Activated CD8-positive, alpha-beta memory T cell treated with anti-CD3 and anti-CD28 coated beads, Interleukin-2, amount 50 U/mL, for 1 hour (primary cell): ENCODE results near the gene RPL29.

Source experiments
- DNase-seq: peaks from one replicate; pipeline ENCODE4 v3.0.0-alpha.2; 2020; ENCODE audit errors: extremely low read depth

Gene RPL29

GRCh38 chr3:51983578-51984268 is 12.0 kb downstream of the RPL29 start:
- no peak for DNase-seq

GRCh38 chr3:51982838-51983577 is 12.7 kb downstream of the RPL29 start, which contains the start of gene ACY1:
Gene ACY1 (plus strand): TSS chr3:51983535. CDS start chr3:51984065, 530 bp downstream.
- DNase-seq: no peak

- no peak for DNase-seq
Measured at GRCh38 chr3:51982352-51982837, 13.3 kb downstream of the RPL29 start.

DNA sequence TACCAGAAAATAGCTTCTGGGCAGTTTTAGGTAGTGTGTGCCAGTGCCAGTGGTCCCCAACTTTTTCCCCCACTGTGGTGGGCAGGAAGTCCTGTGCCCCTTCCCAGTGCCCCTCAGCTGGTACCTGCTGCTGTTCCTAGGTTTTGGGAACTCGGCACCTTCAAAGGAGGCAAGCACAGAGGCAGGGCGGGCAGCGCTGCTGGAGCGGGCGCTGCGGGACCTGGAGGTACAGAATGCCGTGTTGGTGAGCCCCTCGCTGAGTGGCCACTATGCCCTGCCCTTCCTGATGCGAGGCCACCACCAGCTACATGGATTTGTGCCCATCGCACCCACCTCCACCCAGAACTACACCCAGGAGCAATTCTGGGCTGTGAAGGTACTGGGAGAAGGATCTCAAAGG is 15.4 kb downstream of the RPL29 start:
- DNase-seq: no peak

- no peak for DNase-seq
Measured at GRCh38 chr3:51978143-51978502, 17.6 kb downstream of the RPL29 start.

DNA sequence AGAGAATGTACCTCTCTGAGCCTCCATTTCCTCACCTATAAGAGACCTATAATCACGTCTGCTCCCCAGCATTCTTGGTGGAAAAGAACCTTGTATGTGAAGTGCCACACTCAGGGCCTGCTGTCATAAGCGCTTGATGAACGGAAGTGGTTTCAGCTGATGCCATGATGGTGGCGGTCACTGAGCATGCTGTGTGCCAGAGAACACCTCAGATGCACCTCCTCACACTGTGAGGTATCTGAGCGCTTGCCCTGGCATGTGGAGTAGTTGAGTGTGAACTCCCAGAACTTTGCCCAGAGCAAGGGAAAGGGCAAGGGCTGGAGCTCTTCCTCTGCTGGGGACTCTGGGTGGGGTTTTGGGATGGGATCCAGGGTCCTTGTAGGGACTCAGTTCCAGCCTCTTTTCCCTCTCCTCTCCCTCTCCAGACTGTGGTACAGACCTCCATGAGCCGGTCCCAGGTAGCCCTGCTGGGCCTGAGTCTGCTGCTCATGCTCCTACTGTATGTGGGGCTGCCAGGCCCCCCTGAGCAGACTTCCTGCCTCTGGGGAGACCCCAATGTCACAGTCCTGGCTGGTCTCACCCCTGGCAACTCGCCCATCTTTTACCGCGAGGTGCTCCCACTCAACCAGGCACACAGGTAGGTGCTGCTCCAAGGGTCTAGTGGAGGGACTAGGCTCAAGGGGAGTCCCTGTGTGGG is 18.1 kb downstream of the RPL29 start:
- DNase-seq: no peak

DNA sequence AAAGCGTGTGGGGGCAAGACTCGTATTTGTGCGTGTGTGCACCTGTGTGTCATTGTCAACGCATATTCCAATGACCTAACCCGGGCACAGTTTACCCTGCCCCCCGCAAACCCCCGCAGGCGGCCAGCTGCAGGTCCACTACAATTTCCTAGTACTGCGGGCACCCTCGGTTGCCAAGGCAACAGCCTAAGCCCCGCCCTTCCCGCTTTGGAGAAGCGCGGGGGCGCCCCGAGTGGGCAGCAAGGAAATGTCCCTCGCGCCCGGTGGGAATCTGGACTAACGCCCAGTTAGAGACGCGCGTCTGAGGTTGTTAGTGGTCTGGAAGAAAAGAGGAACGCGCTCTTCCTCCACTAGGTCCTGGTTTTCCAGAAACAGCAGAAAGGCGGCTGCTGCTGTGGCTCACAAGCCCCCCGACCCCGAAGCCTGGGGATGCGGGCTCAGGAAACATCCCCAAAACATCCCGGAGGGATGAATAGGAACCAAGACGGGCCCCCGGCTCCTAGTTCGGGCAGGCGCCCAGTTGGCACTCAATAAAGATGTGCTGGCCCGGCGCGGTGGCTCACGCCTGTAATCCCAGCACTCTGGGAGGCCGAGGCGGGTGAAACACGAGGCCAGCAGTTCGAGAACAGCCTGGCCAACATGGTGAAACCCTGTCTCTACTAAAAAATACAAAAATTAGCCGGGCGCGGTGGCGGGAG is 19.7 kb downstream of the RPL29 start:
- no peak for DNase-seq

DNA sequence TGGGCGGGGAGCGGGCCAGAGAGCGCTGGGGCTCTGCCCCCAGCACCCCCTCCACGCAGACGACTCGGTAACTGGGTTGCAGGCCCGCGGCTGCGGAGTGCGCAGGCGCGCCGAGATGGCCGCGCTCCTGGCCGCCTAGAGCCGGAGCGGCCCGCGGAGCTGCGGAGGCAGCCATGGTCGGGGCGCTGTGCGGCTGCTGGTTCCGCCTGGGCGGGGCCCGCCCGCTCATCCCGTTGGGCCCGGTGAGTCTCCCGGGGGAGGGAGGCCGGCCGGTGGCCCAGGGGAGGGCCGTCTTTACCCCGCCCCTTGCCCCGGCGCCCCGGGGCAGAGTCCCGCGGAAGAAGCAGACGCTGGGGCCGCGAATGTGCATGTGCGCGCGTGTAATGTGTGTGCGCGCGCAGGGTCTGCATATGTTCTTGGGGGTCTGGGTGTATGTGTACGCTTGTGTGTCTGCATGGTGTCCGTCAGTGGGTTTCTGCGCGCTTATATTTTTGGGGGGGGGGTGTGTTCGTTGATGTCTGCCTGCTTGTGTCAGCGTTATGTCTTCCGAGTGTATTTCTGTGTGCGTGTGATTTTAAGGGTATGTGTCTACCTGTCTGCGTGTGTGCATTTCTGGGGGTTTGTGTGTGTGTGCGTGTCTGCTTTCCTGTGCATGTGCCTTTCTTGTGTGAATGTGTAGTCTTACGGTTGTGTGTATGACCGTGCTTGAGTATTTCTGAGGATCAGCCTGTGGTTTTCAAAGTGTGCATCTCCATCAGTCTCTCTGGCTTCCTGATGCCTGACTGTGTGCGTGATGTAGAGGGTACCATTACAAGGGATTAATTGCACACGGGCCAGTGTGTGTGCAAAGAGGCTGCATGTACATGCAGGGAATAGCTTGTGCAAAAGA is 20.5 kb downstream of the RPL29 start, which contains the start of gene ABHD14A:
Gene ABHD14A, plus strand, starts transcription at position 102 of the 889 bp plus-strand sequence. Its CDS starts 72 bp downstream, at position 174.
- DNase-seq: no peak

DNA sequence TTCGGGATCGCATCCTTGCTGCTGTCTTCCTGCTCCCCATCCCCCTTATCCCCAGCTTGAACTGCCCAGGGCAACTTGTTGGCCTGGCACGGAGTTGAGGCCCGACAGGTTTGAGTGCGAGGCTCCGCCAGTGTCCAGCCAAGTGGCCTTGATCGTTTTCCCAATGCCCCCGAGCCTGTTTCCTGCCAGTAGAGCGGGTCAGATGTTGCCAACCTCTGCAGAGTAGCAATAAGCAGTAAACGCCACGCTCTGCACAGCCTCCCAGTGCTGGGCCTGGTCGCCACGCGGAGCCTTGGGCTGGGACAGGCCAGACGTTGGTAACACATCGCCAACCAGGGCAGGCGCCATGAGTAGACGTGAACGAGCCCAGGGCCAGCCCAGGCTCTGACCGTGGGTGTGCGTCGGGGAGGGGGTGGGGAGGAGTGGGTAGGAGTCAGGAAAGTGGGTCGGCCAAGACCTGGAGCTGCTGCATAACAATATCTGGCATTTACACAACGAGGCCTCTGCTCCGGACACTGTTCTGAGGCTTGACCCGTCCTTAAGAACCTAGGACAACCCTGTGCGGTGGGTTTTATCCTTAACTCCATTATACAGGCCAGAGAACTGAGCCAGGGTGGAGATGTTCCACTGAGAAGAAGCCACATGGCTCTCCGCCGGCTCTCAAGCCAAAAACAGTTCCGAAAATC is 21.3 kb downstream of the RPL29 start:
- no peak for DNase-seq

DNA sequence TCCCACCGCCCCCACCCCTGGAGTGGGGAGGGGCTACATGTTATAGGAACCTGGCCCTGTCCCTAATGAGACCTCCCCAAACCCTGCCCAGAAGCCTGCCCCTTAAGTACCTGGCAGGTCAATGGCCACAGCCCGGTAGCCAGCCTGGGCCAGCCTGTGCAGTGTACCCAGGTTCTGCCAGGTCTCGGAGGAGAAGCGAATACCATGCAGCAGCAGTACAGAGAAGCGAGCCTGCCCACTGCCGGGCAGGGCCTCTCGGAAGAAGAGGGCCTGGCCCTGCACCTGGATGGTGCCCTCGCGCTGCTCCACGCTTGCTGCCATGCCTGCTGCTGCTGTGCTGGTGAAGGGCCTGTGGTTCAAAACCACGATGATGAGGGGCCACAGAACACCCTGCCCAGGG is 24.3 kb downstream of the RPL29 start:
- no peak for DNase-seq

DNA sequence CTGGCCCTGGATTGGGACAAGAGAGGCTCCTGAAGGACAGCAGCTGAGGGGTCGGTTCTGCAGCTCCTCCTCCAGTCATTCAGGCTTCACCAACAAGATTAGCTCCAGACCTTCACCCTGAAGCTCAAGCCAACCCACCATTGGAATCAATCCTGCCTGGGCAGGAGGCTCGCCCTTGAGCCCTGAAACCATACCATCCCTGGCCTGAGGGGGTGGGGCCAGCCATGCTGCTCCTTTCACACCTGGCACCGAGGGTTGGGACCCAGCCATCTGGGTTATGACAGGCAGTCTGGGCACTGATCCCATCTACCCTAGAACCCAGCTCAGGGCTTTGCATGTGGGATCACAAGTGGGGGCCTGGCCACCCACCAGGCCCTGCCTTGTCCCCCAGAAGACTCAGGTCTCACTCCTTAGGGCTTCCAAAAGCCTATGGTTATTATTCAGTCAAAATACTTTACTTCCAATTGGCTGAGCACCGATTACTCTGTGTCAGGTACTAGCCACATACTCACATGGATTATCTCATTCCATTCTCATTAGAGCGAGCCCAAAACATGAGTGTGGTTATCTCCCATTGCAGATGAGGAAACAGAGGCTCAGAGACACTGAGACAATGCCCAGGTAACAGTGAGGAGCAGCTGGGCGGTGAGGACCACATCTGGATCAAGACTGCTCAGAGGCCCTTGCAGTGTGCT is 24.9 kb downstream of the RPL29 start:
- no peak for DNase-seq

DNA sequence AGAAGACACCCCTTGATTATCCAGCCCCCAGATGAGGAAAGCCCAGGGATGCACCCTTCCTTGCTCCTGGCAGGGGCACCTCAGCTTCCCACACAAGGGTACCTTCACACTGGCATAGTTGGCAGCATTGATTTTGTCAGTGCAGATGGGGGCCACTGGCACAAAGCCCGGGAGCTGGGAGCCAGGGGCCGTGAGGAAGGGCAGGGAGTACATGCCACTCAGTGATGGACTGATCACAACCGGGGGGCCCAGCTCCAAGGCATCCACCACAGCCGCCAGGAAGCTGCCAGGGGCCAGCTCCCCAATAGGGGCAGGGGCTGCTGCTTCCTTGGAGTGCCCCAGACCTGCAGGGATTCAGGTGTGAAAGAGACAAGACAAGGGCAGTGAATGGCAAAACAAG is 25.9 kb downstream of the RPL29 start:
- DNase-seq: no peak

GRCh38 chr3:51968883-51969678 is 26.6 kb downstream of the RPL29 start:
- no peak for DNase-seq

- DNase-seq: no peak
Measured at GRCh38 chr3:51968170-51968775, 27.4 kb downstream of the RPL29 start.

DNA sequence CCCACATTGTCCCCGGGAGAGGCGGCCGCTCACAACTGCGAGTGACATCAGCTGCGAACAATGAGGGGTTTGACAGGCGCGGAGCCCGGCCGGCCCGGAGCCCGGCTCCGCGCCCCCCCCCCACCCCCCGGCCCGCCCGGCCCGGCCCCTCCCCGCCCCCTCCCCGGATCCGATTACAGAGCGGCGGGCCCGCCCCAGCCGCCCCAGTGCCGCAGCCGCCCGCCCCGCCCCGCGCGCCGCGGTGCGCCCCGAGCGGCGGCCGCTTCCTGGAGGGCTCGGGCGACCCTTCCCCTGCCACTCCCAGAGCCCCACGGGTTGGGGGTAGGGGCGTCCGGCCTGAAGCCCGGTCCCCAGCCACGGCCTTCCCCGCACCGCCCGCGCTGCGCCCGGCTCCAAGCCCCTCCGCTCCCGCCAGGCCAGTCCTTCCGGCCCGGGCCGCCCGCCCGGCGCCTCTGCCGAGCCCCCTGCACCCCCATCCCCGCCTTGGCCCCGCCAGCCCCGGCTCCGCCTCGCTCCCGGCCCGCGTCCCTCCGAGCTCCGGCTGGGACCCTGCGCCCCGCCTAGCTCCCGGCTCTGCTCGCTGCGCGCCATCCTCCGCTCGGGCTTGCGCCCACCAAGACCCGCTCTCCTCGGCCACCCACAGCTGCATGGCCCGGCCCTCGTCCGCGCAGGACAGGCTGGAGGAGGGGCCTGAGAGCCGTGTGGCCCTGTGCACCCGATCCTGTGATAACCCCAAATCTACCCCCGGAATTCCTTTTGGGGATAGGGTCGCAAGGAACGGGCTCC is 28.1 kb downstream of the RPL29 start, which contains the start of gene PCBP4:
Gene PCBP4, minus strand, starts transcription at position 71 of the 786 bp plus-strand sequence. CDS start 6,214 bp downstream, outside the sequence.
- DNase-seq: no peak

DNA sequence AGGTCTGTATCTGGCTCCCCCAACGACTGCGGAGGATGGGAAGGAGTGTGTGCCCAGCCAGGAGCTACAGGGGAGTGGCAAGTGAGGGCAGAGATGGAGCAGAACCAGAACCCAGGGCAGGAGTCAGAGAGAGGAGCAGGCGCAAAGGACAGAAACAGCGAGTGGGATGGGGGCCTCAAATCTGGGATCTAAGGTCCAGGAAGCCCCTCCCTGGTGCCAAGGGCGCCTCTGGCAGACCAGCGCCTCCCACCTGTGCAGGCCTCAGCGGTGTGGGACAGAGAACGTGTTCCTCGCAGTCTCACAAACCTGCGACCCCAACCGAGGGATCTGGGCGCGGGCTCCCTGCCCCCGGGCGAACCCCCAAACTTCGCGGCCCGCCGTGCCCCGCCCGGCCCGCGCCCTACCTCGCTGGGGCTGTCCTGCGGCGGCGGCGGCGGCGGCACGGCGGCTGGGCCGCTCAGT is 28.7 kb downstream of the RPL29 start:
- DNase-seq: no peak

- DNase-seq: no peak
Measured at GRCh38 chr3:51966486-51966885, 29.2 kb downstream of the RPL29 start.
